Measurements from ENCODE around the gene ANKRD60.

The ANKRD60 gene

GRCh38 chr20:58188527-58188926, 39.9 kb downstream of the ANKRD60 start:
- no peak for DNase-seq

- DNase-seq: no peak
Measured at GRCh38 chr20:58184984-58185383, 43.5 kb downstream of the ANKRD60 start.

- DNase-seq: no peak
Measured at GRCh38 chr20:58184063-58184462, 44.4 kb downstream of the ANKRD60 start.

GRCh38 chr20:58182521-58183140, 45.8 kb downstream of the ANKRD60 start:
- no peak for DNase-seq

GRCh38 chr20:58179432-58180099, 48.9 kb downstream of the ANKRD60 start:
- DNase-seq: peak; percentile 24

- DNase-seq: no peak
Measured at GRCh38 chr20:58179083-58179431, 49.4 kb downstream of the ANKRD60 start.

GRCh38 chr20:58177799-58178198, 50.7 kb downstream of the ANKRD60 start:
- DNase-seq: no peak

GRCh38 chr20:58175836-58176235, 52.6 kb downstream of the ANKRD60 start:
- DNase-seq: no peak

GRCh38 chr20:58175425-58175824, 53.0 kb downstream of the ANKRD60 start:
- no peak for DNase-seq

- no peak for DNase-seq
Measured at GRCh38 chr20:58174708-58175280, 53.7 kb downstream of the ANKRD60 start.

- DNase-seq: no peak
Measured at GRCh38 chr20:58173930-58174707, 54.3 kb downstream of the ANKRD60 start.

GRCh38 chr20:58173091-58173490, 55.4 kb downstream of the ANKRD60 start:
- no peak for DNase-seq

GRCh38 chr20:58171796-58172425, 56.5 kb downstream of the ANKRD60 start:
- no peak for DNase-seq

- DNase-seq: no peak
Measured at GRCh38 chr20:58169450-58169849, 59.0 kb downstream of the ANKRD60 start.

- no peak for DNase-seq
Measured at GRCh38 chr20:58168843-58169242, 59.6 kb downstream of the ANKRD60 start.

GRCh38 chr20:58167759-58168158, 60.7 kb downstream of the ANKRD60 start:
- no peak for DNase-seq
